GM10266 (cell line): Measurements from ENCODE around the gene TBX15.

ENCODE experiments used
- DNase-seq: peaks from one replicate; pipeline ENCODE4 v3.0.0; 2012; ENCODE audit errors: extremely low spot score
- TF ChIP-seq, protein P1 (sequence below): IDR thresholded peaks from 2 replicates; pipeline ENCODE4 v1.5.1; 2012; ENCODE audit warnings: mild to moderate bottlenecking, low read depth; ENCODE audit not compliant: control insufficient read depth, insufficient read depth; ENCODE audit errors: missing control alignments

TBX15 gene

GRCh38 chr1:118841521-118841920, 146.6 kb downstream of the TBX15 start:
- TF ChIP-seq, protein P1, sequence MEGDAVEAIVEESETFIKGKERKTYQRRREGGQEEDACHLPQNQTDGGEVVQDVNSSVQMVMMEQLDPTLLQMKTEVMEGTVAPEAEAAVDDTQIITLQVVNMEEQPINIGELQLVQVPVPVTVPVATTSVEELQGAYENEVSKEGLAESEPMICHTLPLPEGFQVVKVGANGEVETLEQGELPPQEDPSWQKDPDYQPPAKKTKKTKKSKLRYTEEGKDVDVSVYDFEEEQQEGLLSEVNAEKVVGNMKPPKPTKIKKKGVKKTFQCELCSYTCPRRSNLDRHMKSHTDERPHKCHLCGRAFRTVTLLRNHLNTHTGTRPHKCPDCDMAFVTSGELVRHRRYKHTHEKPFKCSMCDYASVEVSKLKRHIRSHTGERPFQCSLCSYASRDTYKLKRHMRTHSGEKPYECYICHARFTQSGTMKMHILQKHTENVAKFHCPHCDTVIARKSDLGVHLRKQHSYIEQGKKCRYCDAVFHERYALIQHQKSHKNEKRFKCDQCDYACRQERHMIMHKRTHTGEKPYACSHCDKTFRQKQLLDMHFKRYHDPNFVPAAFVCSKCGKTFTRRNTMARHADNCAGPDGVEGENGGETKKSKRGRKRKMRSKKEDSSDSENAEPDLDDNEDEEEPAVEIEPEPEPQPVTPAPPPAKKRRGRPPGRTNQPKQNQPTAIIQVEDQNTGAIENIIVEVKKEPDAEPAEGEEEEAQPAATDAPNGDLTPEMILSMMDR, result no peak
- DNase-seq, result no peak
